ENCODE data around the gene EDIL3.
"Not testable (repeated sequence)": the region's sequence is repeated elsewhere in the genome, so short reads cannot be mapped to it uniquely, and the experiment has no call there.

Gene EDIL3

DNA sequence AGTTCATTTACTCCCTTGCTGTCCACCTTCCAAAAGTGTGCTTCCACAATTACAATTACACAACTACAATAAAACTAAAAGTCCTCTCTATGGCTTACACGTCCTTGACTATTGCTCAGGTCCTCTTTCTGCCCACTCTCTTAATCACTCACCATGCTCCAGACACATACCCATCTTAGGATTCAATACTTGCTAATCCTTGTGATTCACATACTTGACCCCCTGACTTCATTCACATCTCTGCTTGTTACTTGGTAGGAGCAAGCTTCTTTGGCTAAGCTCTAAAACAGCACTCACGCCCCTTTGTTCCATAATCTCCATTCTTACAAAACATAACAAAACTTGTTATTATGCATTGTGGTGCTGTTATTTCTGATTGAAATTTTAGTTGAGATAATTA is 215.8 kb downstream of the EDIL3 start:
- DNase-seq (ENCODE audit: low read depth): no peak

DNA sequence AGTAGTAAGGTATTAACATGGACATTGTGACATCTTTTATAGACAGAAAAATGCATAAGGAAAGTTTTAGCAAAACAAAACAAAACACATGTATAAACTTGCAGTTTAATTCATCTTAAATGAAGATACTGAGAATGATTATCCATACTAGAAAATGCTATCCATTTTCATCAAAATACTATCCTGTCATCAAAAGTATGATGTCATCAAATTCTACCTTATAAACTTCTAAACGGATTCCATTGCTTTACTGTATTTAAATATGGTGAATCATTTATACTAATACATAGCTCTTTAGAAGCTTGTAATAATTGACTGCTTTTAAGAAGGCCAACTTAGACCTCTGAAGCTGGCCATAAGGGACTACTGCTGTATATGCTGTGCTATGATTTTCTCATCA is 221.0 kb downstream of the EDIL3 start:
- no peak for DNase-seq (ENCODE audit: low read depth)

DNA sequence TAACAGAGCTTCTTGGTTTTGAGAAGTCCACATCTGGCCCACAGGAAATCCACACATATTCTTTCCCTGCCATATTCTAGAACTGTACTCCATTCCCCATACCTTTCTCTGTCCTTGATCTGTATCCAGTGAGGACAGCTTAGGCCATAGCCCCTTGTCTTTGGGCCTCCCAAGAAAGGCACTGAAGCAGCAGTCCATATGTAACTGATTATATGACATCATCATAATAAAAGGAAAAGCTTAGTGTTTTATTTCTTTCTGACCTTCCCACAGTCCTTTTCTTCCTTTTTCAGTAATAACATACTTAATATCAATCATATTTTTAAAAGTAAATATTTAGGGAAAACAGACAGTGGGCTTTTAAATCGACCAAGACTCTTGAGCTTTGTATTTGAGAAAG is 222.0 kb downstream of the EDIL3 start:
- DNase-seq (ENCODE audit: low read depth): no peak

DNA sequence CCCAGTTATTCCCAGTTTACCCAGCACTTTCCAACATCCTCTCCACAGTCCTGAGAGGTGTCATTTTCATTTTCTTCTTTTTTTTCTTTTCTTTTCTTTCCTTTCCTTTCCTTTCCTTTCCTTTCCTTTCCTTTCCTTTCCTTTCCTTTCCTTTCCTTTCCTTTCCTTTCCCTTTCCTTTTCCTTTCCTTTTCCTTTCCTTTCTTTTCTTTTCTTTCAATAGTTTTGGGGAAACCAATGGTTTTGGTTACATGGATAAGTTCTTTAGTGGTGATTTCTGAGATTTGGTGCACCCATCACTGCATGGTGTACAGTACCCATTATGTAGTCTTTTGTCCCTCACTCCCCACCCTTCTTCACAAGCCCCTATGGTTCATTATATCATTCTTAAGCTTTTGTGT is 224.0 kb downstream of the EDIL3 start:
- not testable (repeated sequence) for DNase-seq (ENCODE audit: low read depth)

DNA sequence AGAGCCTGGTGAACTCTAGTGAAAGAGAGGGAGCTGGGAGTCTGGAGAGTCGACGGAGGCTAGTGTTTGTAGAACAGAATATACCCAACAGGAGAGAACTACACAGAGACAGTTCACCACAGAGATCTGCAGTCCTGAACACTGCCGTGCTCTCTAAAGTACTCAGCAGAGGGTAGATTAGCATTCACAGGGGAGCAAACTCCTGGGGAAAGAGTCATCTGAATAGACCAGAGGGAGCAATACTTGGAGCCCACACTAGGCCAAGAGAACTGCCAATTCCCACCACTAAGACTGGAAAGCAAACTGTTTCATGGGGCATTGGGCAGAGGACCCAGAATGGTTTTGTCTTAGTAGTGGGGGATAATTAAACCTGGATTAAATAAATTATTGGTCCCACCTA is 235.6 kb downstream of the EDIL3 start:
- no peak for DNase-seq (ENCODE audit: low read depth)

DNA sequence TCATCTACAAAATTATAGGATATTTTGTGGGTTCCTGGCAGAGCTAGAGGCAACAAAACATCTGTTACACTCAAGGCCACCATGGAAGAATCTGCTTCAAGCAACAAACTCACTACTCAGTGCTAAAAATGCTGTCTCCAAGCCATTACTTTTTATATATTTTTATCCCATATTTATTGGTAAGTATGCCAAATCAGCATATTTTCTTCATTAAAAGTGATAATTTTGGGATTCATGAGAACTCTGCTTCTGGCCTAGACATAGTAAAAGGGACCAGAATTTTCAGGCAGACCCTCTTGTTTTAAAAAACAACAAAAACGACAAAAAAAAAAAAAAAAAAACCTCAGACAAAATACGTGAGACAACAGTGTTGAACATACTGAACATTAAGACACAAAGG is 236.0 kb downstream of the EDIL3 start:
- DNase-seq (ENCODE audit: low read depth): no peak

DNA sequence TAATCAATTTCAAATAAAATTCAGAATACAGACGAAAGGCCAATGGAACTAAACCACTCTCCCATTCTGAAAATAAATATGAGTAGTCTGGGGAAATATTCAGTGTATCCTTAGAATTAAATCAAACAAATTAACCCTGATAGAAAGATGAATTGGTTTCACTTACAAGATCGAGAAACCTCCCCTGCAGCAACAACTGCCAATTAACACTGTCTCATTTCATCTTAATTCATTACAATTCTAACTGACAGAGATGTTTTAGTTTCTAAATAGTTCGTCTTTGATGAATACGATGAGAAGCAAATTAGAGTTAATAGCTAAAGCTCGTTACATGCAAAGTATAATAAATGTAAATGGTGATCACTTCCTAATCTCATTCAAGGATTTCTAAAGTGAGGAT is 247.1 kb downstream of the EDIL3 start:
- DNase-seq (ENCODE audit: low read depth): no peak

DNA sequence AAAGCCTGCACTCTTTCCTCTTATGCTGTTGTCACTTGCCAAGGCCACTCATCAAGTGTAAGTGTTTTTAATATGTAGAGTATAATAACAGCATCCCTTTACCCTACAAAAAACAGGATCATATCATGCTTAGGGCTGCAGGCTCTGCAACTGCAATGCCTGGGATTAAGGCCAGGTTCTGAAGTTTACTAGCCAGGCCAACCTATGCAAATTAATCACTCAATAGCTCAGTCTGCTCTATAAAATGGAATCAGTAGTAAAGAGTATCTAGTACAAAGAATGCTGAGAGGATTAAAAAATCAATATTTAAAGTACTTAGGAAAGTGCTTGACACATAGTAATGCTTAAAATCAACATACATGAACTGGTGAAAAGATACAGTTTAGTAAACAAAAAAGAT is 253.3 kb downstream of the EDIL3 start:
- no peak for DNase-seq (ENCODE audit: low read depth)

DNA sequence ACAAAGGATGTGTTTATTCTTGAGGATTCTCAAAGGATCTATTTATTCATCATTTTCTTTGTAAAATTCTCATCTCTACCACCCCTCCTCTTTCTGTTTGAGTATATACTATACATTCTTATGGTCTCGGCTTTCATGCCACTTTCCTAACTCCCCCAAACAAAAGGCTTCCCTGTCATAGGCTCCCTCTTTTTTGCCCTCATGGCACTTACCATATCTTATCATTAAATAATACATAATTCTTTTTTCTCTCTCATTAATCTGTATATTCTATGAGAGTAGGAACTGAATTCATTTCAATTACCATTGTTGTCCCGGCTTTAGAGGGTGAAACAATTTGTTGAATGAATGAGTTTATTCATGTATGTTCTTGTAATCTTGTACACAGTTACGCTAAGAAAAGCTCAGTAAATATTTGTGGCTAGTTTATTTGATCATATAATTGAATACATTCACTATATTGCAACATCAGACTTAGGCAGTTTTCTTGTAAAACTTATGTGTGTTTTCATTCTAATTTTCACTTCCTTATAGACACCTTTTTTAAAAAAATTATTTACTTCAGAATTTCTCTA is 254.6 kb downstream of the EDIL3 start:
- no peak for DNase-seq (ENCODE audit: low read depth)

DNA sequence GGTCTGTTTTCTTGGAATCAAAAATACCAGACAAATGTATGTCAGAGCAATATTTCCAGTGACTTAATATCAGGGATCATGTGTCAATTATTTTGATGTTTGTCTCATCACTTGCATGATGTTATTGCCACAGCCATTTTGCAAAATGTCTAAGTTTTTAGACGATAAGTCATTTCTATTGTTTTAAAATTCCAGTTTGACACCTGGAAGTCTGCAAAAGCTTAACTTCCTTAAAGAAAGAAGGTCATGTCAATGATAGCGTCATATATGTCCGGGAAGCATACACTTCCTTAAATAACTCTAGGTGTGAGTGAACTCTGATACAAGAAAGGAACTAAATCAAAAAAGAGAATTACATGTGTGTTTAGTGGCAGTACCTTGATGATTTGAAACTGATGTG is 259.5 kb downstream of the EDIL3 start:
- no peak for DNase-seq (ENCODE audit: low read depth)

DNA sequence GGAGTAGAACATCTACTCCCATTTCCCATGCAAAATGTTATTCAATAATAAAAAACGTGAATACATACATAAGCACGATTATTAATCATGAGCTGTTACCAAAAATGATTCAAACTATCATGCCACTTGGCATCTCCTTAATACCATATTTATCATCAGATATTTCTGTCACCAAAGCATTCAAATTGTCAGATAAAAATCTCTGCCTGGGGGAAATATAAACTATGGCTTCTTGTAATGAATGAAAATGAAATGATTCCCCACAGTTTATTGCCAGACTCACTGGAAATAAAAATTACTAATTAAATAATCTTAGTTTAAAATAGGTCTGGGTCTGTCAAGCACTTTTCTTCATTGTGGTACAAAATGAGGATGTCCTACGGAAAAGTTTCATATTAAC is 265.4 kb downstream of the EDIL3 start:
- no peak for DNase-seq (ENCODE audit: low read depth)

DNA sequence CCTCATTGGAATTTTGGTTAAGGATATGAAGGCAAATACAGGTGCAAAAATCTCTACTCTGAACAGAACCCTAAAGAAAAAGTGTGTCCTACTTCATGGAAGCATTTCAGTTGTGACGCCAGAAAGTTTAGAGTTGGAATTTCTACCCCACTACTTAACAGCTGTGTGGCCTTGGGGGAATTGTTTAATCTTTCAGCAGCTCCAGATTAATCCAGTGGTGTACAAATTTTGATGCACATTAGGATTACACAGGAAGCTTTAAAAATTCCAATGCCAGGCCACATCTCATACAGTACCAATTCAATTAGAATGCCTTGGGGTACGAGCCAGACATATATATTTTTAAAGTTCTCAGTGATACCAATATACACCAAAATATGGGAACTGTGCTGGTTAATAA is 266.1 kb downstream of the EDIL3 start:
- no peak for DNase-seq (ENCODE audit: low read depth)

DNA sequence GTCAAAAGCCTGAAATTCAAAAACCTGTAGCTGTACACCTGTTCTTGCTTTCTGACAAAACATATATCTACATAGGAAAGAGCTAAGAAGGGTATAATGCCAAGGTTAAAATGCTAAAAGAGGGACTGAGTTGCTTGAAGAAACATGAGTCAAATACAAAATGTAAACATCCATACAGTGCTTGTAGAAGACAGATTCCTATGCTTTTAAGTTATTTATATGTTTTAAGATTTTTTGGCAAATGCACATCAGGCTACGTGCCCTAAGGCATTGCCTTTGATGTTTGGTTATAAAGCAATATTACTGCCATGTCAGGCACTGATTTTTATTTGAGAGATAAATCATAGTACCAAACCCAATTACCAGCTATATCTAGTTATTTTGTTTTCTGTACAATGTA is 269.0 kb downstream of the EDIL3 start:
- DNase-seq (ENCODE audit: low read depth): no peak

DNA sequence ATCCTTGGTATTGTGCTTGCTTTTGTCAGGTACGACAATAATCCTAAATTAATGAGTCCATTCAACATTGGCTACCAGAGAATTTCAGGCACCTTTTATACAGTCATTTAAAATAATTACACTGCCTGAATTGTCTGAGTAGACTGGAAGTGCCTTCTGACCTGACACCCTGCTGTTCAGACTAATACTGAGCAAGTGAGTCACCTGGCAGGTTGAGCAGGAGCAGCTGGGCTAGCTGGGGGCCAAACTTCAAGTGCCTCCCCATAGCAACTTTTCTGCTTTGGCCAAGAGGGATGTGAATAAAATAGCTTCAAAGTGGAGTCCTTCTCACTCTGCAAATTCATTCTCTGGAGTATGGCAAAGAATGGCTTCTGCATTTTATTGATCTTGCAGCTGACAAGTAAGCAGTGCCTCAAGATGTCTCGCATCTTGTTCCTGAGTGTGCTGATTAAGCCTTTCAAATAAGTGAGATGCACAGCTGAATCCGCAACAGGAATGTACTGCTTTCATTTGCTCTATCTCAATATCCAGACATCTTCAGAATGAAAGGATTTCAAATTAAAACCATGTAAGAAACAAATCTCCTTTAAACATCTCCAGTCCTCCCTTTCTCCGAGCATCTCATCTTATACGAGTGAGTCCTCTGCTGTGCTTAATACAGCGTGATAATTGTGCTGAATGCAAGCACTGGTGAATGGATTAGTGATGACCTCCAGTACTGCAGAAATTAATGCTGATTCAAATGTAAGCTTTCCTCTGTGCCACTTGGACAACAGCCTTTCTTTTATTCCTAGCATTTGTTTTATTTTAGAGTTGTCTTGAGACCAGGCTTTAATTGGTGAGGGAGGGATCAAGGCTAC is 271.2 kb downstream of the EDIL3 start:
- DNase-seq (ENCODE audit: low read depth): peak; percentile 35

DNA sequence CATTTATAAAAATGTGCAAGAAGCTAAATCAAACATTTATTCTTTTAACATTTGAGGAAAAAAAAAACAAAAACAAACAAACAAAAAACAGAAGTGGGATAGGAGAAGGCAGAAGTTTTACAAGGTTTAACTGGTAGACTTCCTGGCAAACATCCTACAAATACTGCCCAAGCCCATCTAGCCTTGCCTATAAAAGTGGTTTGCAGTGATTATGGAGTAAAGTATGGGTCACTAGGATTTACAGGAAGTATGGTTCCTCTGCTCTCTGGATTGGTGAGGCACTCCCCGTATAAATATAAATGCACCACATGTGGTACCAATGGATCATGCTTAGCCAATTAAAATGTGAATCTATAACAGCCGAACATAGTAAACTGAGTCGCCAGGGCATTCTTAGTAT is 291.9 kb downstream of the EDIL3 start:
- no peak for DNase-seq (ENCODE audit: low read depth)

DNA sequence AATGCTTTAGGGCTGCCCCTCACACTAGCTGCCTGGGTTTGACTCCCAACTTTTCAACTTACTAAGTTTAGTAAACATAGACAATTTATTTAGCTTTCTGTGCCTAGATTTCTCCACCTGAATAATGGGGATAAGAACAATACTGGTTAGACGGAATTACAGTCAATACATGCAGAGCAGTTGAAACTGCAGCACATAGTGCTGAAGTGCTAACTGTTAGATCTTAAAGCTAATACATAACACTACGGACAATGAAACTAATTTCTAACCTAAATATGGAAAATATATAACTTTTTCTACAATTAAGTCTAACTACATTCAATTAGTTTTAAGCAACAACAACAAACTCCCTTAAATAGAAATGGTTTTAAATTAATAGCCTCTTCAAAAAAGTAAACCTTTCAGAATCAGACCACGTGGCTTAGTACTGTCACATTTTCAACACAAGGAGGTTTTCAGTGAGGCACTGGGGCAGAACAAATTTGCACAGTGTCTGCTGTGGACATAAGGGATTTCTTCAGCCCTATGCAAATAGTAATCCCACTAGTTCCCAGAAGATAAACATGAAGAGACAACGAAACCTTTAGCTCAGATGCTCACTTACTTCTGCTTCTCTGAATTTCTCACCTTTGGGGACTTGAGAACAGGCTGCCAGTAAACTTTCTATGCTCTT is 293.4 kb downstream of the EDIL3 start:
- no peak for DNase-seq (ENCODE audit: low read depth)

DNA sequence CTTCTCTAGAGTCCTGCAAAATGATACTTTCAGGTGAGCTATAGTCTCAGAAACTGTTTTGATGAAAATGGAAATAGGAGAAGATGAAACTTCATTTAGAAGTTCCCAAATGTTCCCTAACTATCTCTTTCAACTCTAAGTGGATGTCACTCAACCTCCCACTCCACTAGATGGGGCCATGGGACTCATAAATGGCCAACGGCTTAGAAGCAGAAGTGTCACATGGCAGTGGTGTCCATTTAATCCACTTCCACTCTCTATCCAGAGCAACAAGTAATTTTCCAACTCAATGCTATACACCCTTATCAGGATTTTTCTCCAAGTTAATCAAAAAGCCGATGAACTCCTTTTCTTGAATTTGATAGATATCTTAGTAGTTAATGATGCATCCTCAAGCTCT is 295.7 kb downstream of the EDIL3 start:
- DNase-seq (ENCODE audit: low read depth): no peak

DNA sequence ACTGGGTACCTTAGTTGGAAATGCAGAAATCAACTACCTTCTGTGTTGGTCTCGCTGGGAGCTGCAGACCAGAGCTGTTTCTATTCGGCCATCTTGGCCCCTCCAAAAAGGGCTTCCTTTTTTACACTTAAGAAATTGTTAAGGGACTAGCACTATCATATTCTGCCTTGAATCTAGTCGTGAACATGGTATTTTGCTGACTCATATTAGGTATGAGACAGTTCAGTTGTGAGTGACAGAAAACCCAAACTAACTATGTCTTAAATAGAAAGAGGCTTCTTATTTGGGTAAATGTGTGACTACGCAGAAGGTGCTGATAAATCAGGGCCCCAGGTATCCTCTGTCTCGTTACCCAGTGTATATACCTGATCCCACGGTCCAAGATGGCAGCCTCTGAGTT is 298.2 kb downstream of the EDIL3 start:
- no peak for DNase-seq (ENCODE audit: low read depth)

DNA sequence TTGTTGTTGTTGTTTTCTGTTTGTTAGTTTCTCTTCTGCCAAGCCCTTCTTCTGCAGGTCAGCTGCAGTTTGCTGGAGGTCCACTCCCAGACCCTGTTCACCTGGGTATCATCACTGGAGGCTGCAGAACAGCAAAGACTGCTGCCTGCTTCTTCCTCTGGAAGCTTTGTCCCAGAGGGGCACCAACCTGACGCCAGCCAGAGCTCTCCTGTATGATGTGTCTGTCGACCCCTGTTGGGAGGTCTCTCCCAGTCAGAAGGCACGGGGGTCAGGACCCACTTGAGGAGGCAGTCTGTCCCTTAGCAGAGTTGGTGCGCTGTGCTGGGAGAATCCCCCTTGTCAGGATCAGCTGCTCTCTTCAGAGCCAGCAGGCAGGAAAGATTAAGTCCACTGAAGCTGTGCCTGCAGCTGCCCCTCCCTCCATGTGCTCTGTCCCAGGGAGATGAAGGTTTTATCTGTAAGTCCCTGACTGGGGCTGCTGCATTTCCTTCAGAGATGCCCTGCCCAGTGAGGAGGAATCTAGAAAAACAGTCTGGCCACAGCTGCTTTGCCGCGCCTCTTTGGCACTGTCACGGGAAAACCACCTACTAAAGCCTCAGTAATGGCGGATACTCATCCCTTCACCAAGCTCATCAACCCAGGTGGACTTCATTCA is 299.2 kb downstream of the EDIL3 start:
- no peak for DNase-seq (ENCODE audit: low read depth)

DNA sequence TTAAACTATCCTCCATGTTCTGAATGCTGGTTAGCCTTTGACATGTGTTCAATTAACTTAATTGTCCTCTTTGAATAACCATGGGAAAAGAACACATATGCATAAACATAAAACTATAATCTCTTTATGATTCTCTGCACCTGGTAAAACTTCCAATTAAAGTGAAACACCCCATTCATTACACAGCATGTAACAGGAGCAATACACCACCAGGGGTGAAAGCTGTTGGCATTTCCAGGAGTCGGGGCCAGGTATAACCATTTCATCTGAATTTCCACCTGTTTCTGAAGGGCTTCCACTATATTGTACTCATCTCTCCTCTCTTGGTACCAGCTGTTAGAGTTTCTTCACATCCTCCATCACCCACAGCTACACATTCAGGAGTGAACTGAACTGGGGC is 303.8 kb downstream of the EDIL3 start:
- DNase-seq (ENCODE audit: low read depth): no peak

DNA sequence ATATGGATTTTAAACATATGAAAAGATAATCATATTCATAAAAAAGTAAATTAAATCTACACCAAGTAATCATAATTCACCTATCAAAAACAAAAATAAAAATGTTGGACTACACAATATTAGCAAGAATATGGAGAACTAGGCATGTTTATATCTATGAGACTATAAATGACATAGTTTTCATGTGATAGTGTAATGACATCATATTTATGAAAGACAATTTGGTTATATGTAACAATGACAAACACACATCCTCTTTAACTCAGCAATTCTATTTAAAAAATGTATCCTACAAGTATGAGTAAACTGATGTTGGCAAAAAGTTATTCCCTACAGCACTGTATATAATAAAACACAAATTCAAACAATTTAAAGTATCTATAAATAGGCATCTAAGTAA is 312.3 kb downstream of the EDIL3 start:
- no peak for DNase-seq (ENCODE audit: low read depth)

DNA sequence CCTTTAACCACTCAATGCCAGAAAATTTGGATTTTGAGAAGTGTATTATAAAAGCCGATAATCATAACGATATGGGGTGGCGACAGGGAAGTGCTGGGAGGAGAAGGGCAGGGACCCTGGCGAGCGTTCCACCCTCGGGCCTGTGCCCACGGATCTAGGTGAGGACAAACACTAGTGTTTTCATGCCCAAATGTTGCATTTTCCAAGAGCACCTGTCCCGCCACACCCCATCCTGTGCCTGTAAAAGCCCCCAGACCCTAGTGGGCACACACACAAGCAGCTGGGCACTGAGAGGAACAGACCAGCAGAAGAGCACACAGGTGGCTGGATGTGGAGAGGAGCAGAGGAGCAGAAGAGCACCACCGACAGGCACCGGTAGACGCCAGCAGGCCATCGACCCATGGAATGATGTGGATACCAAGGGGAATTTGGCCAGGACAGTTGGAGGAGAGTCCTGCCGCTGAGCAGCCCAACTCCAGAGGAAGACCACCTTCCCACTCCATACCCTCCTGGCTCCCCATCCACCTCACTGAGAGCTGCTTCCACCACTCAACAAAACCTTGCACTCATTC is 315.0 kb downstream of the EDIL3 start:
- no peak for DNase-seq (ENCODE audit: low read depth)

DNA sequence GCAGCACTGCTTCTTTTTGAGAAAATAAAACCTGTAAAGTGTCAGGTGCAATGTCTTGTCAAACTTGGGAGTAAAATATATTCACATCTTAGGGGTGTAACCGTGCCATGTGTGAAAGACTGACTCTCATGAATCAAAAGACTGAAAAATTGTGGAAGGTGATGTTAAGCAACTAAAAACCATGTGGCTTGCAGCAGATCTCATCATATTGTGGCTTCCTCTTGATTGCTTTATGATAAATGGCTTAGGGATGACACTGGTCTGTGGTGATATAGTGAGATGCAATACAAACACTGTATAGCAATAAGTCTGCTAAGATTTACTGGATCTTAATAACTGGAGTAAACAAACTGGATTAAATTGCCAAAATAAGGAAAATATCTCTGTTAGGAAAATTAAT is 321.6 kb downstream of the EDIL3 start:
- DNase-seq (ENCODE audit: low read depth): no peak
